Neural cell (in vitro differentiated cells): ENCODE measurements around the gene AIF1. TPM values are rescaled to one million over a fixed set of nuclear protein-coding genes. Genes with fewer than 3 reads are reported as not detected.

Source experiments
- H2AFZ ChIP-seq: fragments of 200-600, 300-800 bp; sonication (generic), shearing (Covaris generic); 2 replicates; pipeline ENCODE4 v1.6.0; 2014; ENCODE audit warnings: low read depth, mild to moderate bottlenecking, antibody characterized with exemption, low read length, moderate library complexity
- H3F3A ChIP-seq: fragments of 200-600 bp; shearing (Covaris generic); 2 replicates; pipeline ENCODE4 v1.6.1; 2016; ENCODE audit warnings: mild to moderate bottlenecking, moderate library complexity, mixed read lengths, antibody characterized with exemption, low read length; ENCODE audit not compliant: insufficient read depth, poor library complexity, severe bottlenecking
- H3K27ac ChIP-seq: fragments of 200-600, 300-800 bp; sonication (generic), shearing (Covaris generic); 2 replicates; pipeline ENCODE4 v1.5.1; 2014; ENCODE audit warnings: mild to moderate bottlenecking, low read length, moderate library complexity
- H3K27me3 ChIP-seq: fragments of 300-800, 200-600 bp; sonication (generic), shearing (Covaris generic); 2 replicates; pipeline ENCODE4 v1.6.0; 2014; ENCODE audit warnings: mild to moderate bottlenecking, low read depth, low read length, moderate library complexity; ENCODE audit not compliant: insufficient read depth
- H3K36me3 ChIP-seq: fragments of 300-800, 200-600 bp; sonication (generic), shearing (Covaris generic); 2 replicates; pipeline ENCODE4 v1.5.1; 2014; ENCODE audit warnings: mild to moderate bottlenecking, antibody characterized with exemption, low read length, moderate library complexity; ENCODE audit not compliant: insufficient read depth
- H3K4me2 ChIP-seq: fragments of 300-800, 200-600 bp; sonication (generic), shearing (Covaris generic); 2 replicates; pipeline ENCODE4 v1.6.0; 2014; ENCODE audit warnings: mild to moderate bottlenecking, low read length
- H3K4me3 ChIP-seq: fragments of 300-800, 200-600 bp; sonication (generic), shearing (Covaris generic); 2 replicates; pipeline ENCODE4 v1.5.1; 2014; ENCODE audit warnings: mild to moderate bottlenecking, low read length, moderate library complexity
- H3K79me2 ChIP-seq: fragments of 200-600 bp; shearing (Covaris generic); replicated peaks from 2 replicates; pipeline ENCODE4 v1.6.0; 2014; ENCODE audit warnings: mild to moderate bottlenecking, low read length, moderate library complexity; ENCODE audit not compliant: insufficient read depth
- H3K9ac ChIP-seq: fragments of 300-800, 200-600 bp; sonication (generic), shearing (Covaris generic); 2 replicates; pipeline ENCODE4 v1.6.1; 2016; ENCODE audit warnings: mild to moderate bottlenecking, low read length, mixed read lengths
- H3K9me2 ChIP-seq: fragments of 200-600 bp; shearing (Covaris generic); 2 replicates; pipeline ENCODE4 v1.6.1; 2016; ENCODE audit warnings: mild to moderate bottlenecking, low read length, mixed read lengths; ENCODE audit not compliant: insufficient read depth
- H3K9me3 ChIP-seq: fragments of 200-600, 300-800 bp; sonication (generic), shearing (Covaris generic); 2 replicates; pipeline ENCODE4 v1.6.1; 2016; ENCODE audit warnings: mild to moderate bottlenecking, mixed run types, low read length, moderate library complexity, mixed read lengths
- H4K20me1 ChIP-seq: fragments of 200-600 bp; shearing (Covaris generic); 2 replicates; pipeline ENCODE4 v1.6.1; 2016; ENCODE audit warnings: mild to moderate bottlenecking, mixed run types; ENCODE audit not compliant: insufficient read depth
- EP300 ChIP-seq: fragments of 450-650 bp; conservative IDR thresholded peaks from 2 replicates; pipeline ENCODE4 v1.6.1; 2014; ENCODE audit warnings: antibody characterized with exemption, mild to moderate bottlenecking, moderate library complexity; ENCODE audit not compliant: poor library complexity, severe bottlenecking
- EZH2 ChIP-seq: fragments of 200-600, 300-800 bp; shearing (Covaris generic), sonication (generic); IDR thresholded peaks from 2 replicates; pipeline ENCODE4 v1.6.1; 2014; ENCODE audit warnings: antibody characterized with exemption, low read length, borderline replicate concordance, mild to moderate bottlenecking; ENCODE audit not compliant: insufficient read depth, poor library complexity, severe bottlenecking
- MXI1 ChIP-seq: fragments of 450-650 bp; conservative IDR thresholded peaks from 2 replicates; pipeline ENCODE4 v1.6.1; 2014; ENCODE audit warnings: antibody characterized with exemption, mild to moderate bottlenecking; ENCODE audit not compliant: poor library complexity, severe bottlenecking
- POLR2AphosphoS5 ChIP-seq: IDR thresholded peaks from 2 replicates; pipeline ENCODE4 v1.6.1; 2012
- SMC3 ChIP-seq: fragments of 450-650 bp; conservative IDR thresholded peaks from 2 replicates; pipeline ENCODE4 v1.6.1; 2014; ENCODE audit warnings: antibody characterized with exemption, mild to moderate bottlenecking, moderate library complexity; ENCODE audit not compliant: poor library complexity
- TAF1 ChIP-seq: IDR thresholded peaks from 2 replicates; pipeline ENCODE4 v1.6.1; 2012; ENCODE audit warnings: low read depth
- polyA plus RNA-seq: library from polyadenylated mRNA; depleted of rRNA; stranded (reverse); fragments of >200 nt; gene quantifications from 2 replicates; pipeline ENCODE4 v1.2.3, GENCODE V29; 2014
- TF ChIP-seq, protein P1 (sequence below): IDR thresholded peaks from 2 replicates; pipeline ENCODE4 v1.6.1; 2012; ENCODE audit warnings: borderline replicate concordance

AIF1 gene
- polyA plus RNA-seq, 1 donor from 2014 or later, result not detected

DNA sequence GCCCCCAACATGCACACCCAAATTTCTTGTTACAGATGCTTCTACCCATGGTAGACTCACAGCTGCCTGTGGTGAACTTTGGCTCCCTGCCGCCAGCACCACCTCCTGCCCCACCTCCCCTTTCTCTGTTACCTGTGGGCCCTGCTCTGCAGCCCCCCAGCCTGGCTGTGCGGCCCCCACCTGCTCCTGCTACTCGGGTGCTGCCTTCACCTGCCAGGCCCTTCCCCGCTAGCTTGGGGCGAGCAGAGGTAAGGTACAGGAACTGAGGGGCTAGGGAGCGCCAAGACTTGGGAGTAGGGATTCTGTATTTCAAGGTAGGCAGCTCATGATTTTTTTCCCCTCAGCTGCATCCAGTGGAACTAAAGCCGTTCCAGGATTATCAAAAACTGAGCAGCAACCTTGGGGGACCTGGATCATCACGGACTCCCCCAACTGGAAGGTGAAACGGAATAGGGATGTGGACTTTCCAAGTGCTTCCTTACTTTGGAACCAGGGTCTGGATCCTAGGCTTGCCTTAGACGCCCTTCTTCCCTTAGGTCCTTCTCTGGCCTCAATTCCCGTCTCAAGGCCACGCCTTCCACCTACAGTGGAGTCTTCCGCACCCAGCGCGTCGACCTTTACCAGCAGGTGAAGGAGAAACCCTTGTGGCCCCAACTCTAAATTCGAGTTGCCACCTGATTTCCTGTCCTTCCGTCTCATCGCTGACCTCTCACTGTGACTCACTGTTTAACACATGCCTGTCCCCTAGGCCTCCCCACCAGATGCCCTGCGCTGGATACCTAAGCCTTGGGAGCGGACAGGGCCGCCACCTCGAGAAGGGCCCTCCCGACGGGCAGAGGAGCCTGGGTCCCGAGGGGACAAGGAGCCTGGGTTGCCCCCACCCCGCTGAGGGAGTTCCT is 21.9 kb downstream of the AIF1 start:
- Histone ChIP-seq H4K20me1 (no peaks in the 10 kb centered on the region), H3K9me2 (no peaks in the 10 kb centered on the region), H3K4me2 (no peak overlapping the region), H3K9me3 (no peaks in the 10 kb centered on the region), H3K36me3 (no peaks in the 10 kb centered on the region), H2AFZ (no peak overlapping the region), H3K27ac (no peak overlapping the region), H3K27me3 (no peaks in the 10 kb centered on the region), H3K9ac (no peak overlapping the region), H3K4me3 (no peak overlapping the region), H3K79me2 (no peaks in the 10 kb centered on the region), H3F3A (no peaks in the 10 kb centered on the region)
- TF ChIP-seq MXI1 (no peak), EP300 (no peak), TAF1 (no peak), SMC3 (no peak), POLR2AphosphoS5 (no peak), EZH2 (no peak)
- TF ChIP-seq, protein P1, sequence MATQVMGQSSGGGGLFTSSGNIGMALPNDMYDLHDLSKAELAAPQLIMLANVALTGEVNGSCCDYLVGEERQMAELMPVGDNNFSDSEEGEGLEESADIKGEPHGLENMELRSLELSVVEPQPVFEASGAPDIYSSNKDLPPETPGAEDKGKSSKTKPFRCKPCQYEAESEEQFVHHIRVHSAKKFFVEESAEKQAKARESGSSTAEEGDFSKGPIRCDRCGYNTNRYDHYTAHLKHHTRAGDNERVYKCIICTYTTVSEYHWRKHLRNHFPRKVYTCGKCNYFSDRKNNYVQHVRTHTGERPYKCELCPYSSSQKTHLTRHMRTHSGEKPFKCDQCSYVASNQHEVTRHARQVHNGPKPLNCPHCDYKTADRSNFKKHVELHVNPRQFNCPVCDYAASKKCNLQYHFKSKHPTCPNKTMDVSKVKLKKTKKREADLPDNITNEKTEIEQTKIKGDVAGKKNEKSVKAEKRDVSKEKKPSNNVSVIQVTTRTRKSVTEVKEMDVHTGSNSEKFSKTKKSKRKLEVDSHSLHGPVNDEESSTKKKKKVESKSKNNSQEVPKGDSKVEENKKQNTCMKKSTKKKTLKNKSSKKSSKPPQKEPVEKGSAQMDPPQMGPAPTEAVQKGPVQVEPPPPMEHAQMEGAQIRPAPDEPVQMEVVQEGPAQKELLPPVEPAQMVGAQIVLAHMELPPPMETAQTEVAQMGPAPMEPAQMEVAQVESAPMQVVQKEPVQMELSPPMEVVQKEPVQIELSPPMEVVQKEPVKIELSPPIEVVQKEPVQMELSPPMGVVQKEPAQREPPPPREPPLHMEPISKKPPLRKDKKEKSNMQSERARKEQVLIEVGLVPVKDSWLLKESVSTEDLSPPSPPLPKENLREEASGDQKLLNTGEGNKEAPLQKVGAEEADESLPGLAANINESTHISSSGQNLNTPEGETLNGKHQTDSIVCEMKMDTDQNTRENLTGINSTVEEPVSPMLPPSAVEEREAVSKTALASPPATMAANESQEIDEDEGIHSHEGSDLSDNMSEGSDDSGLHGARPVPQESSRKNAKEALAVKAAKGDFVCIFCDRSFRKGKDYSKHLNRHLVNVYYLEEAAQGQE, result no peak

DNA sequence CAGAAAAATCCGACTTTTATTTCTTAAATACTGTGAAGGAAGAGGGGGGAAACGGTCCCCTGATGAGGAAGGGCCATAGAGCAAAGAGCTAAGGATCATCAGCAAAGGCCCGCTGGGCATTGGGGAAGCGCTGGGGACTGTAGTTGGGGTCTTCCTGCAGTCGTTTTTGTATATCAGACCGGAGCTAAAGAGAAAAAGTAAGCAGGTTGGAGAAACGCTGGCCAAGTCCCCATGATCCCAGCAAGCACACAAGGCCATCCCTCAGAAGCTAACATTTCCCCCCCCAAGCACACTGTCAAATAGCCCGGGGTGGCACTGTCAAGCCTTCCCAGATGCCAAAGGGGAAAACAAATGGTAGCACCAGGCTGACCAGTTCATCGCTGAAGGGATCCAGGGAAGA is 24.0 kb downstream of the AIF1 start:
- no peak overlapping the region for H2AFZ ChIP-seq
- H3K9ac ChIP-seq, result no peak overlapping the region
- no peaks in the 10 kb centered on the region for H3K36me3 ChIP-seq
- no peak overlapping the region for H3K4me2 ChIP-seq
- no peak overlapping the region for H3K27ac ChIP-seq
- H3K4me3 ChIP-seq, result no peak overlapping the region
- no peaks in the 10 kb centered on the region for H3F3A ChIP-seq
- H3K27me3 ChIP-seq, result no peaks in the 10 kb centered on the region
- H4K20me1 ChIP-seq, result no peaks in the 10 kb centered on the region
- no peaks in the 10 kb centered on the region for H3K9me3 ChIP-seq
- H3K79me2 ChIP-seq, result no peaks in the 10 kb centered on the region
- H3K9me2 ChIP-seq, result no peaks in the 10 kb centered on the region
- TF ChIP-seq TAF1 (no peak), SMC3 (no peak)
- TF ChIP-seq, protein P1, result no peak
